WTC11 (cell line): ENCODE data around the gene CEBPZOS. TPM values are rescaled to one million over a fixed set of nuclear protein-coding genes. Genes with fewer than 3 reads are reported as not detected.
A peak's percentile ranks its signal among the peaks of the same experiment; 100 is the strongest.

Source experiments
- ATAC-seq: fragments of 200-7000 bp; cut with Tn5 transposase; 2 replicates; pipeline ENCODE4 v1.10.0; 2021; ENCODE audit warnings: mild to moderate bottlenecking, moderate library complexity
- CTCF ChIA-PET: fragments of 300-600 bp; sonication (Branson Sonifier 250); formaldehyde crosslinking; loops from one replicate; lab custom pipeline; 2021; ENCODE audit warnings: antibody characterized with exemption; lab: Charles Lee
- POLR2A ChIA-PET: fragments of 350-600 bp; sonication (Branson Sonifier 250); formaldehyde crosslinking; loops from one replicate; lab custom pipeline; 2021; ENCODE audit warnings: antibody characterized with exemption; lab: Charles Lee
- DNase-seq: peaks from one replicate; pipeline ENCODE4 v3.0.0; 2021; ENCODE audit warnings: low spot score
- H3K27ac Mint-ChIP-seq: 2 replicates; pipeline ENCODE4 v1.8.0; 2021; ENCODE audit warnings: mixed read lengths
- H3K27me3 Mint-ChIP-seq: 2 replicates; pipeline ENCODE4 v1.8.0; 2021; ENCODE audit warnings: low read depth, mild to moderate bottlenecking, moderate library complexity, mixed read lengths
- H3K36me3 Mint-ChIP-seq: 2 replicates; pipeline ENCODE4 v1.8.0; 2021; ENCODE audit warnings: mixed read lengths
- H3K4me1 Mint-ChIP-seq: 2 replicates; pipeline ENCODE4 v1.8.0; 2022; ENCODE audit warnings: mixed read lengths
- H3K4me3 Mint-ChIP-seq: 2 replicates; pipeline ENCODE4 v1.8.0; 2021; ENCODE audit warnings: mild to moderate bottlenecking, moderate library complexity, mixed read lengths
- H3K9me3 Mint-ChIP-seq: 2 replicates; pipeline ENCODE4 v1.8.0; 2021; ENCODE audit warnings: mixed read lengths
- EMX1 ChIP-seq: fragments of 250-450 bp; sonication (Bioruptor Pico); IDR thresholded peaks from 2 replicates; pipeline ENCODE4 v1.8.0; 2021; ENCODE audit warnings: mild to moderate bottlenecking
- ESRRA ChIP-seq: sonication (generic); formaldehyde crosslinking; IDR thresholded peaks from 2 replicates; pipeline ENCODE4 v1.8.1; 2022; ENCODE audit warnings: mild to moderate bottlenecking, missing genetic modification reagents, borderline replicate concordance
- ETV6 ChIP-seq: sonication (generic); formaldehyde crosslinking; IDR thresholded peaks from 2 replicates; pipeline ENCODE4 v1.8.1; 2022; ENCODE audit warnings: mild to moderate bottlenecking, missing genetic modification reagents
- FOXJ3 ChIP-seq: sonication (generic); formaldehyde crosslinking; IDR thresholded peaks from 2 replicates; pipeline ENCODE4 v1.9.0; 2021; ENCODE audit warnings: missing genetic modification reagents, mild to moderate bottlenecking, borderline replicate concordance
- FOXP1 ChIP-seq: sonication (generic); formaldehyde crosslinking; IDR thresholded peaks from 2 replicates; pipeline ENCODE4 v1.8.0; 2022; ENCODE audit warnings: missing genetic modification reagents, mild to moderate bottlenecking, moderate library complexity, borderline replicate concordance
- GTF2I ChIP-seq: fragments of 250-450 bp; sonication (Bioruptor Pico); conservative IDR thresholded peaks from 2 replicates; pipeline ENCODE4 v1.4.0; 2021; ENCODE audit warnings: mild to moderate bottlenecking
- MYBL2 ChIP-seq: sonication (generic); formaldehyde crosslinking; IDR thresholded peaks from 2 replicates; pipeline ENCODE4 v1.8.1; 2023; ENCODE audit warnings: mild to moderate bottlenecking, moderate library complexity, missing genetic modification reagents
- NR1H2 ChIP-seq: sonication (generic); formaldehyde crosslinking; IDR thresholded peaks from 2 replicates; pipeline ENCODE4 v1.9.0; 2021; ENCODE audit warnings: mild to moderate bottlenecking, moderate library complexity, missing genetic modification reagents
- SMAD3 ChIP-seq: sonication (generic); formaldehyde crosslinking; IDR thresholded peaks from 2 replicates; pipeline ENCODE4 v1.8.0; 2022; ENCODE audit warnings: missing genetic modification reagents, mild to moderate bottlenecking, borderline replicate concordance
- TEAD4 ChIP-seq: sonication (generic); formaldehyde crosslinking; IDR thresholded peaks from 2 replicates; pipeline ENCODE4 v1.8.0; 2022; ENCODE audit warnings: mild to moderate bottlenecking, missing genetic modification reagents
- ZBTB21 ChIP-seq: sonication (generic); formaldehyde crosslinking; IDR thresholded peaks from 2 replicates; pipeline ENCODE4 v1.8.1; 2023; ENCODE audit warnings: mild to moderate bottlenecking, missing genetic modification reagents, borderline replicate concordance
- ZNF416 ChIP-seq: fragments of 250-450 bp; sonication (Bioruptor Pico); IDR thresholded peaks from 2 replicates; pipeline ENCODE4 v1.9.0; 2021; ENCODE audit warnings: mild to moderate bottlenecking, inconsistent platforms
- total RNA-seq: library from RNA; stranded (reverse); gene quantifications from 3 replicates; pipeline ENCODE4 v1.2.3, GENCODE V29; 2021
- TF ChIP-seq, protein P1 (sequence below): fragments of 250-450 bp; sonication (Bioruptor Pico); IDR thresholded peaks from 2 replicates; pipeline ENCODE4 v1.9.0; 2021; ENCODE audit warnings: moderate library complexity, mild to moderate bottlenecking, inconsistent platforms, borderline replicate concordance
- TF ChIP-seq, protein P2 (sequence below): sonication (generic); formaldehyde crosslinking; IDR thresholded peaks from 2 replicates; pipeline ENCODE4 v1.8.0; 2022; ENCODE audit warnings: mild to moderate bottlenecking, missing genetic modification reagents
- TF ChIP-seq, protein P3 (sequence below): sonication (generic); formaldehyde crosslinking; IDR thresholded peaks from 2 replicates; pipeline ENCODE4 v1.8.0; 2022; ENCODE audit warnings: missing genetic modification reagents
- TF ChIP-seq, protein P4 (sequence below): sonication (generic); formaldehyde crosslinking; IDR thresholded peaks from 2 replicates; pipeline ENCODE4 v1.8.0; 2022; ENCODE audit warnings: mild to moderate bottlenecking, missing genetic modification reagents
- TF ChIP-seq, protein P5 (sequence below): sonication (generic); formaldehyde crosslinking; IDR thresholded peaks from 2 replicates; pipeline ENCODE4 v1.8.0; 2022; ENCODE audit warnings: mild to moderate bottlenecking, missing genetic modification reagents

The CEBPZOS gene
- total RNA-seq, 1 experiment from 2014 or later = 129 TPM

DNA sequence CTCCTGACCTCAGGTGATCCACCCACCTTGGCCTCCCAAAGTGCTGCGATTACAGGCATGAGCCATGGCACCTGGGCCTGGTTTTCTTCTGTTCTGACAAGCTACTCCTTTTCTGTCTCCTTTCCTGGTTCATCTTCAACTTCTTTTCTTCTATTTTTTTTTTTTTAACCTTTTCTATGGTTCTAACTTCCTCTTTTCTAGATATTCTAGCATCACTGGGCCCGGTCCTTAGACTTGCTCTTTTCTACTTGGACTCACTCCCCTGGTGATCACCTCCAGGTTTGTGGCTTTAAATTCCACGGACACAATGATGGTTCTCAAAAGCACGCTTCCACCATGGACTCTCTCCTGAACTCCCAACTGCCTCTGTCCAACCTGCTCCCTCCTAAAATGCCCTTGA, 41.5 kb upstream of the CEBPZOS start:
- TF ChIP-seq MYBL2 (CRISPR knock-in tag) (no peak), FOXJ3 (CRISPR knock-in tag) (no peak), NR1H2 (no peak), GTF2I (CRISPR knock-in tag) (no peak), SMAD3 (CRISPR knock-in tag) (no peak), ZNF416 (CRISPR knock-in tag) (no peak), ESRRA (CRISPR knock-in tag) (no peak), TEAD4 (CRISPR knock-in tag) (no peak)
- TF ChIP-seq, protein P1, sequence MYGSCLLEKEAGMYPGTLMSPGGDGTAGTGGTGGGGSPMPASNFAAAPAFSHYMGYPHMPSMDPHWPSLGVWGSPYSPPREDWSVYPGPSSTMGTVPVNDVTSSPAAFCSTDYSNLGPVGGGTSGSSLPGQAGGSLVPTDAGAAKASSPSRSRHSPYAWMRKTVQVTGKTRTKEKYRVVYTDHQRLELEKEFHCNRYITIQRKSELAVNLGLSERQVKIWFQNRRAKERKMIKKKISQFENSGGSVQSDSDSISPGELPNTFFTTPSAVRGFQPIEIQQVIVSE = no peak
- TF ChIP-seq, protein P2, sequence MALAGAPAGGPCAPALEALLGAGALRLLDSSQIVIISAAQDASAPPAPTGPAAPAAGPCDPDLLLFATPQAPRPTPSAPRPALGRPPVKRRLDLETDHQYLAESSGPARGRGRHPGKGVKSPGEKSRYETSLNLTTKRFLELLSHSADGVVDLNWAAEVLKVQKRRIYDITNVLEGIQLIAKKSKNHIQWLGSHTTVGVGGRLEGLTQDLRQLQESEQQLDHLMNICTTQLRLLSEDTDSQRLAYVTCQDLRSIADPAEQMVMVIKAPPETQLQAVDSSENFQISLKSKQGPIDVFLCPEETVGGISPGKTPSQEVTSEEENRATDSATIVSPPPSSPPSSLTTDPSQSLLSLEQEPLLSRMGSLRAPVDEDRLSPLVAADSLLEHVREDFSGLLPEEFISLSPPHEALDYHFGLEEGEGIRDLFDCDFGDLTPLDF (CRISPR knock-in tag) = no peak
- POLR2A ChIA-PET = no interaction called here

DNA sequence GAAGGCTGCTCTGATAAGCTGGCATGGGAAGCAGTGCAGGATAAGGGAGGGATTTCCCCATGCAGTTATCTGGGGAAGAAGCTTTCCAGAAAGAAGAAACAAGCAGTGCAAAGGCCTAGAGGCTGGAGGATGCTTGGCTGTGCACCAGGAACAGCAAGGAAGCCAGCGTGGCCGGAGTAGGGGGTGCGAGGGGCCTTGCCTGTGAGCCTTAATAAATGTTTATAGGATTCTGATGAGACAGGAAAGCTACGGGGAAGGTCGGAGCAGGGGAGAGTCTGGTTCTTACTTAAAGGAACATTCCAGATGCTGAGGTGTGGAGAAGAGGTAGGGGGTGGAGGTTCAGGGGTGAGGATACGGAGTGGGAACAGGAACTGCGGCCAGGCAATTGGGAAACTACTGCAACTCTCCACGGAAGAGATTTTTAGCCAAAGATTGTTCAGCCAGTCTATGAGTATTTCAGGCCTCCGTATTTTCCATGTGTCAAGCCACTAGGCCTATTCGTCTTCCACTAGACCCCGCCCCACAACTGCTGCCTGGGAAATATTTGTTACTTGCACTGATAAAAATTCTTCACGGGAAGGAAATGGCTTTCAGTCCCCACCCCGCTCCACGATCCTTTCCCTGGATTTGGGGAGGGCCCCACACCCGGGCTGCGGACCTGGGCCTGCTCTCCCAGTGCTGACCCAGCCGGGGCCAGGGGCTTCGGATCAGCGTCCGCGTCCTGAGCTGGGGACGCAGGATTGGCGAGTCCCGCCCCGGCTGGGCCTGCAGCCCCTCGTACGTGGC, 40.0 kb upstream of the CEBPZOS start:
- peaks cover 5% of the 10 kb centered on the region; the same call in 1 of the 2 replicates for H3K9me3 Mint-ChIP-seq
- peak overlapping the region; percentile 89 for H3K27ac Mint-ChIP-seq
- peaks cover 36% of the 10 kb centered on the region for H3K4me1 Mint-ChIP-seq
- CTCF ChIA-PET = interaction anchor here (1.0 to 1.2 kb wide), 3 partner anchors 12 to 240 kb away, joined by 3 to 6 read pairs (median 3); no protein-coding TSS in a partner anchor
- DNase-seq (no peak), ATAC-seq (peak; percentile 36)
- H3K36me3 Mint-ChIP-seq = peaks cover 16% of the 10 kb centered on the region
- TF ChIP-seq, protein P3, sequence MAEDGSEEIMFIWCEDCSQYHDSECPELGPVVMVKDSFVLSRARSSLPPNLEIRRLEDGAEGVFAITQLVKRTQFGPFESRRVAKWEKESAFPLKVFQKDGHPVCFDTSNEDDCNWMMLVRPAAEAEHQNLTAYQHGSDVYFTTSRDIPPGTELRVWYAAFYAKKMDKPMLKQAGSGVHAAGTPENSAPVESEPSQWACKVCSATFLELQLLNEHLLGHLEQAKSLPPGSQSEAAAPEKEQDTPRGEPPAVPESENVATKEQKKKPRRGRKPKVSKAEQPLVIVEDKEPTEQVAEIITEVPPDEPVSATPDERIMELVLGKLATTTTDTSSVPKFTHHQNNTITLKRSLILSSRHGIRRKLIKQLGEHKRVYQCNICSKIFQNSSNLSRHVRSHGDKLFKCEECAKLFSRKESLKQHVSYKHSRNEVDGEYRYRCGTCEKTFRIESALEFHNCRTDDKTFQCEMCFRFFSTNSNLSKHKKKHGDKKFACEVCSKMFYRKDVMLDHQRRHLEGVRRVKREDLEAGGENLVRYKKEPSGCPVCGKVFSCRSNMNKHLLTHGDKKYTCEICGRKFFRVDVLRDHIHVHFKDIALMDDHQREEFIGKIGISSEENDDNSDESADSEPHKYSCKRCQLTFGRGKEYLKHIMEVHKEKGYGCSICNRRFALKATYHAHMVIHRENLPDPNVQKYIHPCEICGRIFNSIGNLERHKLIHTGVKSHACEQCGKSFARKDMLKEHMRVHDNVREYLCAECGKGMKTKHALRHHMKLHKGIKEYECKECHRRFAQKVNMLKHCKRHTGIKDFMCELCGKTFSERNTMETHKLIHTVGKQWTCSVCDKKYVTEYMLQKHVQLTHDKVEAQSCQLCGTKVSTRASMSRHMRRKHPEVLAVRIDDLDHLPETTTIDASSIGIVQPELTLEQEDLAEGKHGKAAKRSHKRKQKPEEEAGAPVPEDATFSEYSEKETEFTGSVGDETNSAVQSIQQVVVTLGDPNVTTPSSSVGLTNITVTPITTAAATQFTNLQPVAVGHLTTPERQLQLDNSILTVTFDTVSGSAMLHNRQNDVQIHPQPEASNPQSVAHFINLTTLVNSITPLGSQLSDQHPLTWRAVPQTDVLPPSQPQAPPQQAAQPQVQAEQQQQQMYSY = peak; percentile 55; the same call in 1 of the 2 replicates
- TF ChIP-seq, protein P4, sequence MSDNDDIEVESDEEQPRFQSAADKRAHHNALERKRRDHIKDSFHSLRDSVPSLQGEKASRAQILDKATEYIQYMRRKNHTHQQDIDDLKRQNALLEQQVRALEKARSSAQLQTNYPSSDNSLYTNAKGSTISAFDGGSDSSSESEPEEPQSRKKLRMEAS (CRISPR knock-in tag) = no peak
- TF ChIP-seq EMX1 = no peak
- TF ChIP-seq ETV6 (CRISPR knock-in tag) = peak; percentile 30; the same call in 1 of the 2 replicates
- H3K27me3 Mint-ChIP-seq = no peaks in the 10 kb centered on the region
- peak overlapping the region; percentile 75 for H3K4me3 Mint-ChIP-seq
- POLR2A ChIA-PET = no interaction called here

More for the DNA sequence above, 41.5 kb upstream of the CEBPZOS start:
- DNase-seq (no peak), ATAC-seq (no peak)
- Mint-ChIP-seq H3K9me3 (peaks cover 5% of the 10 kb centered on the region; the same call in 1 of the 2 replicates), H3K27ac (no peak overlapping the region), H3K4me1 (peaks cover 46% of the 10 kb centered on the region), H3K4me3 (no peak overlapping the region), H3K36me3 (peaks cover 16% of the 10 kb centered on the region), H3K27me3 (no peaks in the 10 kb centered on the region)
- CTCF ChIA-PET = no interaction called here

DNA sequence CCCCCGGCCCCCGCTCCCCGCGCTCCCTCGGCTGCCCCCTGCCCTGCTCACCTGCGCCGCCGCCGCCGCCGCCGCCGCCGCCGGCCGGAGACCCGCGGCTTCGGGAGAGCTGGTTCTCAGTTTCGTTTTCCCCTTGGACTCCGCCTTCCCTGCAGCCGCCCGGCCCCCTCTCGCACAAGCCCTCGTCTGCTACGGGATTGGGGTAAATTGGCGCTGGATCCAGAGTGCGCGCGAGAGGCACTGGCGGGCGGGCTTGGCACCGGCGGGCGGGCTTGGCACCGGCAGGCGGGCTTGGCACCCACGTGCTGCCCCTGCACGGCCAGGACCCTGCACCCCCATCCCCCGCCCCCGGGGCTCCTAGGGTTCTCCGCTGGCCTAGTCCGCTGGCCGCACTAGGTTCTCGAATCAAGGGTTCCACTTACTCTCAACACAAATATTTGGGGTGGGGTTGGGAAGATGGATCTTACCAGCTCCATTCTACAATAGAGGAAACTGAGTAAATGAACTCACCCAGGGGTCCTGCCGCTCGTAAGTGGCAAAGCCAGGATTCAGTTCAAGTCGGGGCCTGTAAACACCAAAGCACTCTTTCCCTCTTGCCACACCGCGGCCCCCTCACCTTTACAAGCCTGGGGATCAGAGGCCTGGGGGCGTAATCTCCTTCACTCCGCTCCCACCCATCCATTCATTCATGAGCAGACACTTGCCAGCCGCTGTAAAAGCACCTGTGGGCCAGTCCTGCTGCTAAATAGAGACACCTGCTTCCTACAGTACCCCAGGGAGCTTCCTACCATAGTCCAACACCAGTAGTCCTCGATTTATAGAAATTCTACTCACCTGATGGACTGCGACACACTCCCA, 39.2 kb upstream of the CEBPZOS start, which contains the start of gene EIF2AK2:
TSS of gene EIF2AK2 (minus strand) at position 124 of the 858 bp plus-strand sequence. CDS start 9,174 bp downstream, outside the sequence.
- Mint-ChIP-seq H3K4me1 (peaks cover 32% of the 10 kb centered on the region), H3K27ac (peak within 1 kb of the TSS; percentile 89), H3K27me3 (no peaks in the 10 kb centered on the region), H3K36me3 (peaks cover 16% of the 10 kb centered on the region), H3K4me3 (peak within 1 kb of the TSS; percentile 75), H3K9me3 (peaks cover 5% of the 10 kb centered on the region; the same call in 1 of the 2 replicates)
- CTCF ChIA-PET = interaction anchor here (0.5 to 1.2 kb wide), 4 partner anchors 11 to 239 kb away, joined by 3 to 6 read pairs (median 4); no protein-coding TSS in a partner anchor
- TF ChIP-seq FOXP1 (CRISPR knock-in tag) = peak; percentile 48; the same call in 1 of the 2 replicates
- TF ChIP-seq, protein P5, sequence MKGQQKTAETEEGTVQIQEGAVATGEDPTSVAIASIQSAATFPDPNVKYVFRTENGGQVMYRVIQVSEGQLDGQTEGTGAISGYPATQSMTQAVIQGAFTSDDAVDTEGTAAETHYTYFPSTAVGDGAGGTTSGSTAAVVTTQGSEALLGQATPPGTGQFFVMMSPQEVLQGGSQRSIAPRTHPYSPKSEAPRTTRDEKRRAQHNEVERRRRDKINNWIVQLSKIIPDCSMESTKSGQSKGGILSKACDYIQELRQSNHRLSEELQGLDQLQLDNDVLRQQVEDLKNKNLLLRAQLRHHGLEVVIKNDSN = no peak
- 0 out of 2 replicates have a peak, but pooled peaks have one; percentile 26 for TF ChIP-seq ZBTB21 (CRISPR knock-in tag)
- TF ChIP-seq, protein P4 (CRISPR knock-in tag) = peak; percentile 2; the same call in 1 of the 2 replicates
- ATAC-seq (peak; percentile 94), DNase-seq (peak; percentile 87)
- POLR2A ChIA-PET = no interaction called here
